ENCODE results near the gene LY6G6F. TPM values are rescaled to one million over a fixed set of nuclear protein-coding genes. Genes with fewer than 3 reads are reported as not detected.

The LY6G6F gene
- total and polyA plus RNA-seq, 2 donors (not counting 3 experiments of a cell fraction or from before 2014, with no cell fraction given), result not detected

DNA sequence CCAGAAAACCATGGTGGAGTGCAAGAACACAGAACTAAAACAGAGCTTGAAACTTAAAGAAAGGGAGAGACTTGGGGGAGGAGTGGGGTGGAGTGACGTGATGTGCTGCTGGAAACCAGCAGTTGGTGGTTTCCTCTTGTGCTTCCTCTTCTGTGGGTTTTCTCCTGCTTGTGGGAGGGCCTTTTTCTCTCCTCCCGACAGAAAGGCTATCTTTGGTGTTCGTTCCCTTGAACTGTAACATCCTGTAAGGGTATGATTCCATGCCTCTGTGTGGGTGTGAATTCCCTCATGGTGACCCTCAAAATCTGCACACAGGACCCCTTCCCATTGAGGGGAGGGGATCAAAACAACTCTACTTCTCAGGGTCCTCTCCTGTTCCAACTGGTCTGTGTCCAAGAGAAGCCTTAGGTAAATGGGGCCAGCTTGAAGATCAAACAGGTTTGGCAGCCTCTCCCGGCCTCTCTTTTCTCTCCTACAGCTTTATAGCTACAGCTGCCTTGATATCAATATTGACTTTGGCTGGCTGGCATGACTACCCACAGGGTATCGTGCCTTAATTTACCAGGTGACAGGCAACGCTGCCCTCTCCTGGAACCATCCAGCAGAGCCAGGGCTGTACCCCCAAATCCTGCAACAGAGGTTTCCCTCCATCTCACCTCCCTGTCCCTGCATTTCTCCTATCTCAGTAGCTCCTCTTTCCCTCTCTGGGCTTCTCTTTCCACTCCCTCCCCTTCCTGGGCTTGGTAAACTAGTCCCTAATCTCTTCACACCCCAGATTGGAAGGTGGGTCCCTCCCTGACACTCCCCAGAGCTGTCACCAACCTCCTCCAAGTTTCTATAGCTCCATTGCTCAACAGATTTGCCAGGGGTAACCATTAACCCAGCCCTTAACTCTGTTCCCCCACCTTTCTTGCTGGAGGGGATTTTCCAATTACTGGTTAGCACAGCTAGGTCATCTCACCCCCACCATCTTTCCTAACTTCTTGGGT lies 31.6 kb downstream of the LY6G6F start:
- Histone ChIP-seq H3K4me2 (ENCODE audit: insufficient read depth, low read length) (peak overlapping the region; percentile 93), H3K9ac (replicated peaks; ENCODE audit: extremely low read depth, insufficient read depth, low read length) (peak overlapping the region; percentile 80), H3K4me3 (replicated peaks in 1 of 3; ENCODE audit: insufficient read depth in 1 of 3, low read depth in 1 of 3, low read length in 3 of 3) (peak overlapping the region in 1 of 3 experiments; percentile 56), H3K9me3 (replicated peaks; ENCODE audit: control insufficient read depth, insufficient read depth, low read length) (no peaks in the 10 kb centered on the region), H2AFZ (ENCODE audit: low read depth, low read length) (no peak overlapping the region), H3K27me3 (ENCODE audit: control insufficient read depth in 2 of 2, insufficient read depth in 2 of 2, low read length in 2 of 2) (no peaks in the 10 kb centered on the region), H3K9me1 (replicated peaks; ENCODE audit: control insufficient read depth, extremely low read depth, insufficient read depth, low read length) (no peaks in the 10 kb centered on the region), H3K27ac (ENCODE audit: insufficient read depth, low read depth, low read length) (peak overlapping the region; percentile 94), H3K79me2 (ENCODE audit: control insufficient read depth, insufficient read depth, low read length) (peaks cover 39% of the 10 kb centered on the region), H3K4me1 (ENCODE audit: control insufficient read depth, extremely low read depth, insufficient read depth, low read length) (peaks cover 40% of the 10 kb centered on the region), H4K20me1 (replicated peaks; ENCODE audit: control insufficient read depth, extremely low read depth, insufficient read depth, low read length) (no peaks in the 10 kb centered on the region), H3K36me3 (ENCODE audit: control insufficient read depth in 2 of 2, extremely low read depth in 1 of 2, insufficient read depth in 2 of 2, low read length in 2 of 2) (peaks cover 0 to 9% of the 10 kb centered on the region in 2 experiments)
- DNase-seq (ENCODE audit: low read depth, low spot score) (peak; percentile 90), FAIRE-seq (peak; percentile 96)
- POLR2A ChIA-PET, result interaction anchor here (0.6 to 3.2 kb wide), 4 partner anchors 55 to 89 kb away, joined by 3 to 19 read pairs (median 9); partner anchors contain the start of genes HSPA1A, HSPA1B and HSPA1L
- BruUV-seq (replicated peaks), result TSS peak; percentile 28
- intact Hi-C loops (cut with micrococcal nuclease) (loop anchor here (1.0 to 10.0 kb wide), 7 partner anchors 8 to 193 kb away; partner anchors contain the start of genes ABHD16A, ATP6V1G2, BAG6 and C6orf47), dilution Hi-C loops (cut with MboI; ENCODE audit: extremely low pct_ligation_motif_present, low sequenced_read_pairs) (no loop called here)
- CTCF ChIA-PET, result interaction anchor here (0.6 to 6.0 kb wide), 18 partner anchors 8 to 92 kb away, joined by 3 to 55 read pairs (median 4); partner anchors contain the start of genes BAG6, DDAH2, HSPA1B and LY6G5C
- TF ChIP-seq POLR2A (IDR thresholded peaks at IDR 0.05; ENCODE audit: low read depth, low read length), result peak; percentile 75
- peak; percentile 82 for TF ChIP-seq POLR2AphosphoS5 (IDR thresholded peaks at IDR 0.05; ENCODE audit: insufficient read depth, low read depth, low read length)
- no peak for TF ChIP-seq MAX (IDR thresholded peaks at IDR 0.05; ENCODE audit: insufficient read depth, insufficient read length)
- no peak for TF ChIP-seq GATA2 (IDR thresholded peaks at IDR 0.05; ENCODE audit: insufficient read depth, insufficient read length, low read depth, low read length)
- TF ChIP-seq, protein P1, sequence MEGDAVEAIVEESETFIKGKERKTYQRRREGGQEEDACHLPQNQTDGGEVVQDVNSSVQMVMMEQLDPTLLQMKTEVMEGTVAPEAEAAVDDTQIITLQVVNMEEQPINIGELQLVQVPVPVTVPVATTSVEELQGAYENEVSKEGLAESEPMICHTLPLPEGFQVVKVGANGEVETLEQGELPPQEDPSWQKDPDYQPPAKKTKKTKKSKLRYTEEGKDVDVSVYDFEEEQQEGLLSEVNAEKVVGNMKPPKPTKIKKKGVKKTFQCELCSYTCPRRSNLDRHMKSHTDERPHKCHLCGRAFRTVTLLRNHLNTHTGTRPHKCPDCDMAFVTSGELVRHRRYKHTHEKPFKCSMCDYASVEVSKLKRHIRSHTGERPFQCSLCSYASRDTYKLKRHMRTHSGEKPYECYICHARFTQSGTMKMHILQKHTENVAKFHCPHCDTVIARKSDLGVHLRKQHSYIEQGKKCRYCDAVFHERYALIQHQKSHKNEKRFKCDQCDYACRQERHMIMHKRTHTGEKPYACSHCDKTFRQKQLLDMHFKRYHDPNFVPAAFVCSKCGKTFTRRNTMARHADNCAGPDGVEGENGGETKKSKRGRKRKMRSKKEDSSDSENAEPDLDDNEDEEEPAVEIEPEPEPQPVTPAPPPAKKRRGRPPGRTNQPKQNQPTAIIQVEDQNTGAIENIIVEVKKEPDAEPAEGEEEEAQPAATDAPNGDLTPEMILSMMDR (IDR thresholded peaks at IDR 0.05; ENCODE audit: extremely low read depth in 1 of 2, insufficient read depth in 1 of 2, low read depth in 1 of 2, low read length in 2 of 2), result peak in 1 of 2 donors; percentile 26
- no peak for TF ChIP-seq MYC (IDR thresholded peaks at IDR 0.05; ENCODE audit: low read depth, low read length)

Measured in endothelial cell of umbilical vein (primary cell).